T-helper 17 cell (primary cell): Measurements from ENCODE around the gene SPNS1. TPM values are rescaled to one million over a fixed set of nuclear protein-coding genes. Genes with fewer than 3 reads are reported as not detected.
"Not testable (repeated sequence)": the region's sequence is repeated elsewhere in the genome, so short reads cannot be mapped to it uniquely, and the experiment has no call there.

Experiments
- ATAC-seq: fragments of 150-1000 bp; cut with Tn5 transposase; 2 replicates; pipeline ENCODE4 v1.10.0; 2021; ENCODE audit warnings: mild to moderate bottlenecking, moderate library complexity
- DNase-seq, 3 donors: peaks; one replicate each; pipeline versions ENCODE4 v3.0.0 to v3.0.0-alpha.2; 2020 to 2021
- H3K9me3 ChIP-seq: one replicate; pipeline ENCODE4 v1.7.0; 2013; ENCODE audit warnings: low read length, mild to moderate bottlenecking; ENCODE audit not compliant: control insufficient read depth, poor library complexity, severe bottlenecking
- H3K27ac Mint-ChIP-seq: one replicate; pipeline ENCODE4 v1.8.0; 2022; ENCODE audit warnings: mild to moderate bottlenecking, moderate library complexity, mixed read lengths
- H3K27me3 Mint-ChIP-seq: one replicate; pipeline ENCODE4 v1.8.0; 2022; ENCODE audit warnings: mixed read lengths
- H3K36me3 Mint-ChIP-seq: one replicate; pipeline ENCODE4 v1.8.0; 2022; ENCODE audit warnings: low read depth, mixed read lengths
- H3K4me1 Mint-ChIP-seq: one replicate; pipeline ENCODE4 v1.8.0; 2022; ENCODE audit warnings: mild to moderate bottlenecking, mixed read lengths
- H3K4me3 Mint-ChIP-seq: one replicate; pipeline ENCODE4 v1.8.0; 2022; ENCODE audit warnings: mild to moderate bottlenecking, moderate library complexity, mixed read lengths
- total RNA-seq, 4 donors: library from RNA in 2 of 4; stranded (reverse) in 2 of 4; gene quantifications; one replicate each; pipeline ENCODE4 v1.2.3 and lab custom pipeline; 2022 to 2026

The SPNS1 gene
- total RNA-seq, 2 donors from 2014 or later, result 24.4 to 28.1 TPM

- H3K4me3 Mint-ChIP-seq, result no peak overlapping the region
- H3K36me3 Mint-ChIP-seq, result no peaks in the 10 kb centered on the region
- peak overlapping the region; percentile 74 for H3K27ac Mint-ChIP-seq
- H3K27me3 Mint-ChIP-seq, result no peaks in the 10 kb centered on the region
- no peaks in the 10 kb centered on the region for H3K9me3 ChIP-seq
- no peak for ATAC-seq
- H3K4me1 Mint-ChIP-seq, result peaks cover 25% of the 10 kb centered on the region
- DNase-seq, result no peak
Observed at GRCh38 chr16:28937222-28937876, 37.2 kb upstream of the SPNS1 start.

GRCh38 chr16:28938721-28939120 is 35.9 kb upstream of the SPNS1 start:
- H3K4me3 Mint-ChIP-seq, result no peak overlapping the region
- ATAC-seq, result no peak
- H3K4me1 Mint-ChIP-seq, result peaks cover 25% of the 10 kb centered on the region
- no peaks in the 10 kb centered on the region for H3K9me3 ChIP-seq
- H3K27ac Mint-ChIP-seq, result no peak overlapping the region
- no peaks in the 10 kb centered on the region for H3K27me3 Mint-ChIP-seq
- no peaks in the 10 kb centered on the region for H3K36me3 Mint-ChIP-seq
- DNase-seq, result no peak

GRCh38 chr16:28939825-28940224 is 34.8 kb upstream of the SPNS1 start:
- peaks cover 23% of the 10 kb centered on the region for H3K4me1 Mint-ChIP-seq
- ATAC-seq, H3K36me3 Mint-ChIP-seq: not testable (repeated sequence)

GRCh38 chr16:28943281-28943680 is 31.3 kb upstream of the SPNS1 start:
- no peaks in the 10 kb centered on the region for H3K9me3 ChIP-seq
- DNase-seq, result no peak
- H3K27ac Mint-ChIP-seq, result no peak overlapping the region
- no peak overlapping the region for H3K4me3 Mint-ChIP-seq
- ATAC-seq, result no peak
- H3K4me1 Mint-ChIP-seq, result peaks cover 16% of the 10 kb centered on the region
- H3K27me3 Mint-ChIP-seq, result no peaks in the 10 kb centered on the region
- no peaks in the 10 kb centered on the region for H3K36me3 Mint-ChIP-seq

More at GRCh38 chr16:28939825-28940224, 34.8 kb upstream of the SPNS1 start:
- not testable (repeated sequence) for H3K27me3 Mint-ChIP-seq, DNase-seq, H3K27ac Mint-ChIP-seq, H3K4me3 Mint-ChIP-seq, H3K9me3 ChIP-seq

- no peaks in the 10 kb centered on the region for H3K9me3 ChIP-seq
- ATAC-seq (no peak), DNase-seq (no peak)
- Mint-ChIP-seq H3K27me3 (no peaks in the 10 kb centered on the region), H3K27ac (no peak overlapping the region), H3K36me3 (peaks cover 4% of the 10 kb centered on the region), H3K4me1 (peaks cover 20% of the 10 kb centered on the region), H3K4me3 (no peak overlapping the region)
Observed at GRCh38 chr16:28946681-28947080, 27.9 kb upstream of the SPNS1 start.

GRCh38 chr16:28950648-28951409 is 23.7 kb upstream of the SPNS1 start, which contains the start of gene NFATC2IP:
Gene NFATC2IP, plus strand, starts transcription at chr16:28950937. Its CDS starts 75 bp downstream, at chr16:28951012.
- DNase-seq (peak; percentile 97 to 99 (median 99)), ATAC-seq (peak; percentile 96)
- H3K9me3 ChIP-seq, result no peaks in the 10 kb centered on the region
- Mint-ChIP-seq H3K4me3 (peak within 1 kb of the TSS; percentile 100), H3K36me3 (peaks cover 6% of the 10 kb centered on the region), H3K27me3 (no peaks in the 10 kb centered on the region), H3K4me1 (peaks cover 23% of the 10 kb centered on the region), H3K27ac (peak within 1 kb of the TSS; percentile 91)

GRCh38 chr16:28951410-28951943 is 23.1 kb upstream of the SPNS1 start:
- Mint-ChIP-seq H3K27ac (peak overlapping the region; percentile 91), H3K4me3 (peak overlapping the region; percentile 100), H3K27me3 (no peaks in the 10 kb centered on the region), H3K36me3 (peaks cover 9% of the 10 kb centered on the region), H3K4me1 (peaks cover 23% of the 10 kb centered on the region)
- DNase-seq, result no peak
- H3K9me3 ChIP-seq, result no peaks in the 10 kb centered on the region
- no peak for ATAC-seq

GRCh38 chr16:28958216-28958615 is 16.4 kb upstream of the SPNS1 start:
- Mint-ChIP-seq H3K27me3 (no peaks in the 10 kb centered on the region), H3K4me3 (no peak overlapping the region), H3K4me1 (peaks cover 10% of the 10 kb centered on the region), H3K27ac (no peak overlapping the region), H3K36me3 (peaks cover 13% of the 10 kb centered on the region)
- H3K9me3 ChIP-seq, result no peaks in the 10 kb centered on the region
- no peak for ATAC-seq
- no peak for DNase-seq

GRCh38 chr16:28958836-28959235 is 15.7 kb upstream of the SPNS1 start:
- Mint-ChIP-seq H3K27me3 (no peaks in the 10 kb centered on the region), H3K4me1 (peaks cover 7% of the 10 kb centered on the region), H3K36me3 (peaks cover 13% of the 10 kb centered on the region), H3K4me3 (no peak overlapping the region), H3K27ac (peak overlapping the region; percentile 39)
- ATAC-seq (no peak), DNase-seq (no peak)
- H3K9me3 ChIP-seq, result no peaks in the 10 kb centered on the region

- peaks cover 5% of the 10 kb centered on the region for H3K36me3 Mint-ChIP-seq
- no peak overlapping the region for H3K27ac Mint-ChIP-seq
- ATAC-seq (no peak), DNase-seq (no peak)
- no peaks in the 10 kb centered on the region for H3K9me3 ChIP-seq
- H3K4me3 Mint-ChIP-seq, result no peak overlapping the region
- peaks cover 3% of the 10 kb centered on the region for H3K4me1 Mint-ChIP-seq
- no peaks in the 10 kb centered on the region for H3K27me3 Mint-ChIP-seq
Observed at GRCh38 chr16:28964072-28964471, 10.5 kb upstream of the SPNS1 start.

- Mint-ChIP-seq H3K27me3 (no peaks in the 10 kb centered on the region), H3K27ac (no peak overlapping the region), H3K36me3 (peaks cover 5% of the 10 kb centered on the region), H3K4me1 (peaks cover 3% of the 10 kb centered on the region), H3K4me3 (no peak overlapping the region)
- DNase-seq, result no peak
- ATAC-seq, result no peak
- no peaks in the 10 kb centered on the region for H3K9me3 ChIP-seq
Observed at GRCh38 chr16:28964496-28964895, 10.1 kb upstream of the SPNS1 start.

- no peak for DNase-seq
- Mint-ChIP-seq H3K27ac (no peak overlapping the region), H3K36me3 (no peaks in the 10 kb centered on the region), H3K27me3 (no peaks in the 10 kb centered on the region), H3K4me1 (no peaks in the 10 kb centered on the region), H3K4me3 (no peak overlapping the region)
- H3K9me3 ChIP-seq, result no peaks in the 10 kb centered on the region
- no peak for ATAC-seq
Observed at GRCh38 chr16:28967156-28967555, 7.4 kb upstream of the SPNS1 start.

GRCh38 chr16:28969696-28970095 is 4.9 kb upstream of the SPNS1 start:
- not testable (repeated sequence) for H3K9me3 ChIP-seq, H3K27me3 Mint-ChIP-seq, H3K36me3 Mint-ChIP-seq, DNase-seq, ATAC-seq, H3K4me3 Mint-ChIP-seq, H3K4me1 Mint-ChIP-seq, H3K27ac Mint-ChIP-seq
